Ovary (tissue), 9 donors: Measurements from ENCODE around the gene HDC. TPM values are rescaled to one million over a fixed set of nuclear protein-coding genes. Genes with fewer than 3 reads are reported as not detected.

Experiments
- DNase-seq, 5 donors: peaks; one replicate each; pipeline ENCODE4 v3.0.0-alpha.2; 2019 to 2020
- H3K27ac ChIP-seq, 2 donors: fragments of 200-600 bp; one replicate each; pipeline versions ENCODE4 v1.5.1 to v1.8.0; 2019 to 2022
- H3K27me3 ChIP-seq: fragments of 200-600 bp; one replicate; pipeline ENCODE4 v1.8.0; 2022
- H3K36me3 ChIP-seq: fragments of 200-600 bp; sonication (generic); one replicate; pipeline ENCODE4 v1.5.1; 2019
- H3K4me1 ChIP-seq: one replicate; pipeline ENCODE4 v1.8.1; 2013; ENCODE audit warnings: mild to moderate bottlenecking, moderate library complexity; ENCODE audit not compliant: insufficient read depth
- H3K4me3 ChIP-seq: fragments of 200-600 bp; sonication (generic); one replicate; pipeline ENCODE4 v1.5.1; 2017
- H3K9me3 ChIP-seq, 2 donors: fragments of 200-600 bp in 1 of 2; sonication (generic) in 1 of 2; one replicate each; pipeline versions ENCODE4 v1.5.1 to v1.8.1; 2013 to 2019; ENCODE audit warnings: mild to moderate bottlenecking in 1 of 2, moderate library complexity in 1 of 2
- EP300 ChIP-seq: sonication (generic); formaldehyde crosslinking; IDR thresholded peaks from one replicate; pipeline ENCODE4 v1.6.1; 2017; ENCODE audit warnings: antibody characterized with exemption
- POLR2A ChIP-seq: fragments of 450-650 bp; IDR thresholded peaks from one replicate; pipeline ENCODE4 v1.6.1; 2017; ENCODE audit warnings: antibody characterized with exemption, mild to moderate bottlenecking, moderate library complexity
- WGBS, 3 donors: extraction: QIAGEN DNeasy Blood & Tissue Kit in 1 of 3; methylation state at CpG; one replicate each; pipeline versions ENCODE4 v1.1.5 to v1.1.7; 2013 to 2017; 5-methylcytosine and 5-hydroxymethylcytosine counted together
- intact Hi-C, 4 donors: fragments of 100-400 bp; cut with DNase I; formaldehyde crosslinking; loops; one replicate each; pipeline versions ENCODE4 v1.11.0 to v1.15.1; 2022 to 2023
- polyA plus RNA-seq, 2 donors: library from polyadenylated mRNA; stranded (reverse); fragments of 200-250 nt in 1 of 2; fragments of 350-450 nt in 1 of 2; fragmentation: Illumina TruSeq in 1 of 2; extraction: RNeasy Lipid Tissue Mini Kit (QIAGEN cat#74804) in 1 of 2; gene quantifications; one replicate each; pipeline ENCODE4 v1.2.3, GENCODE V29; 2013 to 2014
- total RNA-seq, 7 donors: library from RNA; depleted of rRNA in 2 of 7; stranded (reverse); fragments of >200 nt in 2 of 7; fragmentation: NEBNext Ultra II Directional in 3 of 7; extraction: Animal tissue kit (Norgen Biotek cat#: 25700) in 3 of 7; gene quantifications; one replicate each; pipeline versions ENCODE4 v1.1.0 to v1.2.4, GENCODE V29; 2016 to 2023
- TF ChIP-seq, protein P1 (sequence below), 3 donors: fragments of 450-650 bp in 2 of 3; fragments of 200-600 bp in 1 of 3; IDR thresholded peaks; one replicate each; pipeline versions ENCODE4 v1.5.1 to v1.8.0; 2016 to 2022; ENCODE audit warnings: antibody characterized with exemption in 3 of 3, mild to moderate bottlenecking in 1 of 3
- donor health status: DM: no; HTN: no; CAD: no; lungs with moderate emphysema.
- donor health status: DM: no; HTN: no; CAD: no.
- donor health status: Bipolar disorder and iron deficiency.
- donor health status: DM: yes; HTN: yes; CAD: no.
- donor health status: DM: no; HTN: no; CAD: no.
- donor health status: DM: yes; HTN: yes; CAD: no.

The HDC gene
- total and polyA plus RNA-seq, 9 donors = 0.13 to 2.4 (median 0.94) TPM; not detected in 4

DNA sequence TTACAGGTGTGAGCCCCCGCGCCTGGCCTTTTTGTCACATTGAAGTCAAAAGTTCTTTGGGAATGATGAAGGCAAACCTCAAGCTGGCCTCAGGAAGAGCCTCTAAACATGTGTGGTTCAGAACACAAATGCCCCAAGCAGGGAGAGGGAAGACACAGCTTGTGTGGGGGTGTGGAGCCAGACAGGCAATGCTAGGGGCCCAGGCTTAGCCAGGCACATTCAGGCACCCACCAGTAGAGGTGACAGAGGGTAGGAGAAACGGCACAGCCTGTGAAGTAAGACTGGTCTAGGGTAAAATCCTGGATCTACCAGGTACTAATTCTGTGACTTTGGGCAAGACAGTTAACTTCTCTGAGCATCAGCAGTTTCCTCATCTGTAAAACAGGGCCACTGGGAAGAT, 3.5 kb downstream of the HDC start:
- no peaks in the 10 kb centered on the region for H3K27me3 ChIP-seq
- WGBS, 3 donors = 87 to 90% (median 90%) methylated on average over 3 of the region's 3 CpGs
- no peaks in the 10 kb centered on the region for H3K4me1 ChIP-seq
- no peak overlapping the region for H3K4me3 ChIP-seq
- H3K27ac ChIP-seq = no peak overlapping the region
- no peaks in the 10 kb centered on the region for H3K36me3 ChIP-seq
- no peaks in the 10 kb centered on the region for H3K9me3 ChIP-seq
- intact Hi-C loops = no loop called here
- no peak for TF ChIP-seq EP300
- TF ChIP-seq POLR2A = no peak
- TF ChIP-seq, protein P1, sequence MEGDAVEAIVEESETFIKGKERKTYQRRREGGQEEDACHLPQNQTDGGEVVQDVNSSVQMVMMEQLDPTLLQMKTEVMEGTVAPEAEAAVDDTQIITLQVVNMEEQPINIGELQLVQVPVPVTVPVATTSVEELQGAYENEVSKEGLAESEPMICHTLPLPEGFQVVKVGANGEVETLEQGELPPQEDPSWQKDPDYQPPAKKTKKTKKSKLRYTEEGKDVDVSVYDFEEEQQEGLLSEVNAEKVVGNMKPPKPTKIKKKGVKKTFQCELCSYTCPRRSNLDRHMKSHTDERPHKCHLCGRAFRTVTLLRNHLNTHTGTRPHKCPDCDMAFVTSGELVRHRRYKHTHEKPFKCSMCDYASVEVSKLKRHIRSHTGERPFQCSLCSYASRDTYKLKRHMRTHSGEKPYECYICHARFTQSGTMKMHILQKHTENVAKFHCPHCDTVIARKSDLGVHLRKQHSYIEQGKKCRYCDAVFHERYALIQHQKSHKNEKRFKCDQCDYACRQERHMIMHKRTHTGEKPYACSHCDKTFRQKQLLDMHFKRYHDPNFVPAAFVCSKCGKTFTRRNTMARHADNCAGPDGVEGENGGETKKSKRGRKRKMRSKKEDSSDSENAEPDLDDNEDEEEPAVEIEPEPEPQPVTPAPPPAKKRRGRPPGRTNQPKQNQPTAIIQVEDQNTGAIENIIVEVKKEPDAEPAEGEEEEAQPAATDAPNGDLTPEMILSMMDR (IDR thresholded peaks at IDR 0.05) = no peak
- no peak for DNase-seq

DNA sequence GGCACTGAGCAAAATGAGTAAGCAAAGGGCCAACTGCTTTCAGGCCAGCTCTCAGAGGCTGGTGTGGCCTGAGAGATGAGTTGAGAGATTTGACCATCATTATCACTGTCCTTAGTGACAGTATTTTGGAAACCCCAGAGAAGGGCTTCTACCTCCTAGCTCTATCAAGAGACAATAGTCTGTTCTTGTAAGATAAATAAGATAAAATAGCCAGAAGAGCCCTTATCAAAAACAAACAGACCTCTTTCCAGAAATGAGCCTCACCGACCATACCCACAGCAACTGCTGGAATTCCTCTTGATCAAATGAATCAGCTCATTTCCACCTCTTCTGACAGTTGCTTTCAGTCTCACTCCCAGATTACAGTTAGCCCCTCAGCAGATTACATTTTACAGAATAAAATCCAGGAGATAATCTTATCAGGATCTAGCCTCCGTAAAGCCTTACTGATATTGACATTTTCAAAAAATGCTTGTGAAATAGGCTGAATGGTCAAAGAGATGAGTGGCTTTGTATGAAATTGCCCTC, 4.5 kb downstream of the HDC start:
- no peaks in the 10 kb centered on the region for H3K4me1 ChIP-seq
- H3K27me3 ChIP-seq = no peaks in the 10 kb centered on the region
- TF ChIP-seq, protein P1 (IDR thresholded peaks at IDR 0.05) = no peak
- no peak for TF ChIP-seq POLR2A
- no peak for TF ChIP-seq EP300
- no peak overlapping the region for H3K27ac ChIP-seq
- no peak overlapping the region for H3K4me3 ChIP-seq
- no peaks in the 10 kb centered on the region for H3K36me3 ChIP-seq
- 66 to 71% (median 67%) methylated on average over 2 of the region's 2 CpGs for WGBS, 3 donors
- H3K9me3 ChIP-seq = no peaks in the 10 kb centered on the region
- intact Hi-C loops = no loop called here
- no peak for DNase-seq

DNA sequence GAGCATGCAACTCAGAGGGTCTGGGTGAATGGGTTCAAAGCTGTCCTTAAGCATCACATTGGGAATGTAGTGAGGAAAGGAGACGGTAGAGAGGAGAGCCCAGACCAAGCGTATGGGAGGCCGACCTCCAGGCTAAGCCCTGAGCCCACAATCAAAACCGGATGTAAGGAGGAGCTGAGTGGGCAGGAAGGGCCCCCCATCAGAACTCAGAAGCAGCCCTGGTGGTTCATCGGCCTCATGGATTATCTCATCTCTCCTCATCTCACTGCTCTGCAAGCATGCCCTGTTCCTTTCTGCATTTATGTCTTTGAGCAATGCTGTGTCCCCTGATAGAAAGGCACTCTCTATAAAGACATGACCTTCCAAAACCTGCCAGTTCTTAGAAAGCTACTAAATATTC, 6.2 kb downstream of the HDC start:
- 60 to 84% (median 81%) methylated on average over 5 of the region's 5 CpGs for WGBS, 3 donors
- H3K36me3 ChIP-seq = no peaks in the 10 kb centered on the region
- H3K27me3 ChIP-seq = no peaks in the 10 kb centered on the region
- H3K27ac ChIP-seq = no peak overlapping the region
- H3K4me3 ChIP-seq = no peak overlapping the region
- no peaks in the 10 kb centered on the region for H3K4me1 ChIP-seq
- TF ChIP-seq EP300 (no peak), POLR2A (no peak)
- TF ChIP-seq, protein P1 (IDR thresholded peaks at IDR 0.05) = no peak
- intact Hi-C loops = no loop called here
- no peaks in the 10 kb centered on the region for H3K9me3 ChIP-seq
- DNase-seq = no peak

DNA sequence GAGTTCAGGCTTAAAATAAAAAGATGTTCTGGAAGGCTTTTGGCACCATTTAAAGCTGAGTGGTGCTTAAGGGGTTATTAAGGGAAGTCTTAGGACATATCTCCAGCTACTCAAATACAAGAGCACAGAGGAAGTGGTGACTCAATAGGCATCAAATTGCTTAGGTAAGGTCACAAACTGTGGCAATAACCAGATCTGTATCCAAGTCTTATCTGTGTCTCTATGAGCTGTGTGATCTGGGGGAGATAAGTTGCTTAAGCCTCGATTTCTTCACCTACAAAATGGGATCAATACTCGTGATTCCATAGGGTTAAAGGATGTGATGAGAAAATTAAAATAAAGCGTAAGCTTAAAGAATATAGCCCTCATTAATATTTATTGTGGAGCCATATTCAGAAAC, 7.6 kb downstream of the HDC start:
- intact Hi-C loops = no loop called here
- Histone ChIP-seq H3K36me3 (no peaks in the 10 kb centered on the region), H3K4me1 (no peaks in the 10 kb centered on the region), H3K9me3 (no peaks in the 10 kb centered on the region), H3K27me3 (no peaks in the 10 kb centered on the region), H3K4me3 (no peak overlapping the region), H3K27ac (no peak overlapping the region)
- WGBS, 3 donors = 85 to 92% (median 89%) methylated on average over 3 of the region's 3 CpGs
- DNase-seq = no peak
- TF ChIP-seq, protein P1 (IDR thresholded peaks at IDR 0.05) = no peak
- no peak for TF ChIP-seq POLR2A
- no peak for TF ChIP-seq EP300
